ENCODE data around the gene PNPLA2.

DNA sequence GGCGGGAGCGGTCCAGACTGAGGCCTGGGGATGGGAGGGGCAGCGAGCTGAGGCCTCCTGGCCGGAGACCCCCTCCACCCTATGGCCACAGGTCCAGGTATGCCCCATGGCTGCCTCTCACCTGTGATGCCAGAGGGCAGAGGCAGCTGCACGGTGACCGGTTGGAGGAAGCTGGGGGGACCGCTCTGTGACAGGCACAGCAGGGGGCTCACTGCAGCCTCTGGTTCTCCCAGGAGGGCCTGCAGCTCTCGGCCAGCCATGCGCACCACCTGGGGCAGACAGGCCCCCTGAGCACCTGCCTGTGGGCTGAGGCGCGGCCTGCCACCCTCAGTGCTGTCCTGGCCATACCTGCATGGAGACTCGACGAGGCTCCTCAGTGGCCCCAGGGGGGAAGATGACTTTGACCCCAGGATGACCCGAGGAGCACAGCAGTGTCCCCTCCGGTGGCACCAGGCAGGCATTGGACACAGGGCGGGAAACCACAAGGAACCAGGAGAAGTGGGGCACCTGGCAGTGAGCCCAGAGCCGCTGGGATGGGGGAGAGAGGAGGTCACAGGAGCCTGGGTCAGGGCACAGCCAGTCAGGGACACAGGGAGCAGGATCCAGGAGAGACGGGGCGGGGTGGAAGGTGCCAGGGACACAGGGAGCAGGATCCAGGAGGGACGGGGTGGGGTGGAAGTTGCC, 17.5 kb upstream of the PNPLA2 start:
- no peak for TF ChIP-seq ASH2L (IDR thresholded peaks at IDR 0.05; ENCODE audit: low read length)
- no peak for TF ChIP-seq CTCF (IDR thresholded peaks at IDR 0.05; ENCODE audit: control extremely low read depth in 1 of 3, insufficient read depth in 1 of 3, low read depth in 1 of 3, low read length in 3 of 3)
- no peak for TF ChIP-seq POLR2A (IDR thresholded peaks at IDR 0.05; ENCODE audit: control extremely low read depth in 1 of 2, low read depth in 2 of 2, low read length in 2 of 2)
- no peak for TF ChIP-seq ZNF274 (IDR thresholded peaks at IDR 0.05; ENCODE audit: borderline replicate concordance, extremely low read depth, low read length)
- no peak for TF ChIP-seq EZH2 (IDR thresholded peaks at IDR 0.05; ENCODE audit: low read depth, low read length, severe bottlenecking)
- no peak for TF ChIP-seq CREB1 (IDR thresholded peaks at IDR 0.05)
- no peak for TF ChIP-seq SUZ12 (IDR thresholded peaks at IDR 0.05; ENCODE audit: low read length)
- TF ChIP-seq POLR2AphosphoS5 (IDR thresholded peaks at IDR 0.05; ENCODE audit: low read depth, low read length), result no peak
- no peak for TF ChIP-seq RAD21 (IDR thresholded peaks at IDR 0.05 in 1 of 2, conservative IDR thresholded peaks at IDR 0.05 in 1 of 2; ENCODE audit: low read depth in 2 of 2, low read length in 2 of 2)
- no peak for TF ChIP-seq YY1 (IDR thresholded peaks at IDR 0.05; ENCODE audit: low read depth, low read length)
- TF ChIP-seq CHD2 (IDR thresholded peaks at IDR 0.05; ENCODE audit: low read length), result no peak
- no peak for TF ChIP-seq HDAC6 (IDR thresholded peaks at IDR 0.05; ENCODE audit: low read depth, low read length)

Data from H1 (cell line).